Renal pelvis (tissue), 12 donors: Measurements from ENCODE around the gene DCTN4. TPM values are rescaled to one million over a fixed set of nuclear protein-coding genes. Genes with fewer than 3 reads are reported as not detected.
"Not testable (repeated sequence)": the region's sequence is repeated elsewhere in the genome, so short reads cannot be mapped to it uniquely, and the experiment has no call there.

Experiments used
- DNase-seq: peaks from one replicate; pipeline ENCODE4 v3.0.0-alpha.2; 2013
- long read RNA-seq, 16 experiments: transcript quantifications; one replicate each; lab custom pipeline, GENCODE V29; 2026
- polyA plus RNA-seq, 3 donors: library from polyadenylated mRNA; unstranded; fragments of 120-200 nt; gene quantifications; one replicate each; pipeline ENCODE4 v1.2.1, GENCODE V29; 2013; ENCODE audit not compliant: insufficient read length in 3 of 3

The DCTN4 gene
- polyA plus RNA-seq, result 10 to 100 TPM; 57.0 to 71.0 (median 67.8) TPM
- long read RNA-seq, donor 1, full-length matches to known transcripts, result 3 of 3 reads
- long read RNA-seq, donor 1, partial matches to known transcripts, result 0 of 3 reads
- long read RNA-seq, donor 1, other reads (novel, unspliced or antisense), result 0 of 3 reads
- long read RNA-seq, donor 2, full-length matches to known transcripts, result 5 of 5 reads
- long read RNA-seq, donor 2, partial matches to known transcripts, result 0 of 5 reads
- long read RNA-seq, donor 2, other reads (novel, unspliced or antisense), result 0 of 5 reads
- long read RNA-seq, donor 3, full-length matches to known transcripts, result 12 of 12 reads
- long read RNA-seq, donor 3, partial matches to known transcripts, result 0 of 12 reads
- long read RNA-seq, donor 3, other reads (novel, unspliced or antisense), result 0 of 12 reads
- long read RNA-seq, donor 4, full-length matches to known transcripts, result 3 of 3 reads
- long read RNA-seq, donor 4, partial matches to known transcripts, result 0 of 3 reads
- long read RNA-seq, donor 4, other reads (novel, unspliced or antisense), result 0 of 3 reads
- long read RNA-seq, donor 5, full-length matches to known transcripts, result 3 of 3 reads
- long read RNA-seq, donor 5, partial matches to known transcripts, result 0 of 3 reads
- long read RNA-seq, donor 5, other reads (novel, unspliced or antisense), result 0 of 3 reads
- long read RNA-seq, donor 6, full-length matches to known transcripts, result 7 of 7 reads
- long read RNA-seq, donor 6, partial matches to known transcripts, result 0 of 7 reads
- long read RNA-seq, donor 6, other reads (novel, unspliced or antisense), result 0 of 7 reads
- long read RNA-seq, donor 7, full-length matches to known transcripts, result 10 of 16 reads
- long read RNA-seq, donor 7, partial matches to known transcripts, result 6 of 16 reads
- long read RNA-seq, donor 7, other reads (novel, unspliced or antisense), result 0 of 16 reads
- long read RNA-seq, donor 8, full-length matches to known transcripts, result 6 of 6 reads
- long read RNA-seq, donor 8, partial matches to known transcripts, result 0 of 6 reads
- long read RNA-seq, donor 8, other reads (novel, unspliced or antisense), result 0 of 6 reads
- long read RNA-seq, donor 9, full-length matches to known transcripts, result 5 of 5 reads
- long read RNA-seq, donor 9, partial matches to known transcripts, result 0 of 5 reads
- long read RNA-seq, donor 9, other reads (novel, unspliced or antisense), result 0 of 5 reads
- long read RNA-seq, donor 10, full-length matches to known transcripts, result 12 of 22 reads
- long read RNA-seq, donor 10, partial matches to known transcripts, result 10 of 22 reads
- long read RNA-seq, donor 10, other reads (novel, unspliced or antisense), result 0 of 22 reads
- long read RNA-seq, donor 11, full-length matches to known transcripts, result 6 of 6 reads
- long read RNA-seq, donor 11, partial matches to known transcripts, result 0 of 6 reads
- long read RNA-seq, donor 11, other reads (novel, unspliced or antisense), result 0 of 6 reads
- long read RNA-seq, donor 12, full-length matches to known transcripts, result 9 of 14 reads
- long read RNA-seq, donor 12, partial matches to known transcripts, result 5 of 14 reads
- long read RNA-seq, donor 12, other reads (novel, unspliced or antisense), result 0 of 14 reads
- long read RNA-seq, donor 13, full-length matches to known transcripts, result 6 of 6 reads
- long read RNA-seq, donor 13, partial matches to known transcripts, result 0 of 6 reads
- long read RNA-seq, donor 13, other reads (novel, unspliced or antisense), result 0 of 6 reads
- long read RNA-seq, donor 14, full-length matches to known transcripts, result 11 of 21 reads
- long read RNA-seq, donor 14, partial matches to known transcripts, result 10 of 21 reads
- long read RNA-seq, donor 14, other reads (novel, unspliced or antisense), result 0 of 21 reads
- long read RNA-seq, donor 15, full-length matches to known transcripts, result 11 of 16 reads
- long read RNA-seq, donor 15, partial matches to known transcripts, result 5 of 16 reads
- long read RNA-seq, donor 15, other reads (novel, unspliced or antisense), result 0 of 16 reads
- long read RNA-seq, donor 16, full-length matches to known transcripts, result 10 of 10 reads
- long read RNA-seq, donor 16, partial matches to known transcripts, result 0 of 10 reads
- long read RNA-seq, donor 16, other reads (novel, unspliced or antisense), result 0 of 10 reads

- peak; percentile 99 for DNase-seq
Measured at GRCh38 chr5:150758531-150759333, at the start of gene DCTN4. Gene DCTN4, minus strand, starts transcription at chr5:150759017. Its CDS starts 24 bp downstream, at chr5:150758993.

- DNase-seq, result no peak
Measured at GRCh38 chr5:150804388-150804787, 45.6 kb upstream of the DCTN4 start.

GRCh38 chr5:150801117-150801927 lies 42.5 kb upstream of the DCTN4 start:
- peak; percentile 82 for DNase-seq

- DNase-seq, result no peak
Measured at GRCh38 chr5:150797384-150797783, 38.6 kb upstream of the DCTN4 start.

GRCh38 chr5:150794927-150795326 lies 36.1 kb upstream of the DCTN4 start:
- no peak for DNase-seq

DNA sequence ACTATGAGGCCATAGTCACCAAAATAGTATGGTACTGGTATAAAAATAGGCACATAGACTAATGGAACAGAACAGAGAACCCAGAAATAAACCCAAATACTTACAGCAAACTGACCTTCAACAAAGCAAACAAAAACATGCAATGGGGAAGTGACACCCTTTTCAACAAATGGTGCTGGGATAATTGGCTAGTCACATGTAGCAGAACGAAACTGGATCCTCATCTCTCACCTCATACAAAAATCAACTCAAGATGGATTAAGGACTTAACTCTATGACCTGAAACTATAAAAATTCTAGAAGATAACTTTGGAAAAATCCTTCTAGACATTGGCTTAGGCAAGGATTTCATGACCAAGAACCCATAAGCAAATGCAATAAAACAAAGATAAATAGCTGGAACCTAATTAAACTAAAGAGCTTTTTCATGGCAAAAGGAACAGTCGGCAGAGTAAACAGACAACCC lies 34.6 kb upstream of the DCTN4 start:
- not testable (repeated sequence) for DNase-seq

DNA sequence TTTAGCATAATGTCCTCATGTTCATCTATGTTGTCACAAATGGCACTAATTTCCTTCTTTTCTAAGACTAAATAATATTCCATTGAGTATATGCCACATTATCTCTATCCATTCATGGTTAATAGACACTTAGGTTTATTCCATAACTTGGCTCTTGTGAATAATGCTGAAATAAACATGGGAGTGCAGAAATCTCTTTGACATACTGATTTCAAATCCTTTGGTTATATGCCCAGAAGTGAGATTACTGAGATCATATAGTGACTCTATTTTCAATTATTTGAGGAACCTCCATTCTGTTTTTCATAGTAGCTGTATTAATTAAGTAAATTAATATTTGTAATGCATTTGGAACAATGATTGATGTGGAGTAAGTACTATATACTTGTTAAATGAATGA lies 32.7 kb upstream of the DCTN4 start:
- no peak for DNase-seq

DNA sequence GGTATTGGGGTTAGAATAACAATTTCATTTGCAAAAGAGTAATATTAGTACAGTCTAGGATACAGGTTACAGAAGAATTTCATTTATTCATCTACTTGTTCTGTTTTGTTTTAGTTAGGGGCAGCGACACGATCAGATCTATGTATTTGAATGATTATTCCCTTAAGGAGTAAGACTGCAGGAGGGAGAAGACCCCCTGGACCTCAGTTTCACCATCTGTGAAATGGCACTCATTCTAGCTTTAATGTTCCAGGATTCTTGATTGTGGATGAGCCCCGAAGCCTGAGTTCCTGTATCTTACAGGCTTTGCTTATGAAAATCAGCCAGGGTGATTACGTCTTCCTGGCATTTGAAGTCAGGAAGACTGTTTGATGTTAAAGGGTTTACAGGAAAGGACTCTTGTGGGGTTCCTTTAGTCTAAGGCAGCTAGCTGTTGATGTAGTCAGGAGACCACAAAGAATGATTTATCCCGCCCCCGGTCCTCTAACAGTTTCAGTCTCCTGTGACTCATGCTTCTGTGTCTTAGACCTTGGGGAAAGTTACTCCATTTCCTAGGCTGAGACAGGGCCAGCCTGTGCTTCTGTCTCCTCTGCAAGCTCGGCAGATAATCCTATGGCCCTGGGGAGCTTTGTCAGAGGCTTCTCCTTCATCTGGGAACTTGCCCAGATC lies 31.3 kb upstream of the DCTN4 start:
- no peak for DNase-seq

GRCh38 chr5:150789450-150789849 lies 30.6 kb upstream of the DCTN4 start:
- DNase-seq, result no peak

- DNase-seq, result no peak
Measured at GRCh38 chr5:150788977-150789376, 30.2 kb upstream of the DCTN4 start.

GRCh38 chr5:150787656-150788055 lies 28.8 kb upstream of the DCTN4 start:
- no peak for DNase-seq

DNA sequence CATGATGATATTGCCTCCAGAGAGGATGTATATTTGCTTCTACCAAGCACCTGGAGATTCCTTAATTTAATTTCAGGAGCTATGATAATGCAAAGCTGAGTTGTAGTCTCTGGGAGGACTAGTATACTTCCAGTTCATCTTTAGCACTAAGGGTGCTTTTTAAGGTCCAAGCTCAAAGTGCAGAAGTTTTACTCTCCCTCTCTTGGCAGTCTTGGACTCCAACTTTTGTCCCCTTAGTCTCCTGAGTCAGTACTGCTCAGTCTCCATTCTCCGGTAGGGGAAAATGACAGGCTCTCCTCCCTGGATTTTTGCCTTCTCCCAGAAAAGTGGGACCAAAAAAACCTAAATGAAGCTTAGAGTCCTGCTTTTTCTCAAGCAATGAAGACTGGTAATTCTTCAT lies 28.1 kb upstream of the DCTN4 start:
- no peak for DNase-seq

GRCh38 chr5:150785950-150786349 lies 27.1 kb upstream of the DCTN4 start:
- DNase-seq, result no peak

GRCh38 chr5:150783422-150783928 lies 24.7 kb upstream of the DCTN4 start:
- DNase-seq, result peak; percentile 94

DNA sequence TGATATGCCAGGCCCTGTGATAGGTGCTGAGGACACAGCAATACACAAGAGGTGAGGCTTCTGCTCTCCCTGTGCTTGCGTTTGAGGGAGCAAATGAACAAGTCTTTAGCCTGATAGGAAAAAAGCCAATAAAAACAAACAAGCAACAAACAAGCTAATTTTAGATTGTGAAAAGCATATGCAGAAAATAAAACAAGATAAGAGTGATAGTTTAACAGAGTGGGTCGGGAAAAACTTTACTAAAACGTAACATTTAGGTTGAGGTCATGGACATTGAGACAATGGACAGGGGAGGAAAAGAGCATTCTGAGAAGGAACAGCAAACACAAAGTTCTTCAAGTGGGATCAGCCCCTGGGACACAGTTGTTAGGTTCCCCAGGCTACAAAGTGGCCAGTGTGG lies 24.0 kb upstream of the DCTN4 start:
- peak; percentile 21 for DNase-seq

DNA sequence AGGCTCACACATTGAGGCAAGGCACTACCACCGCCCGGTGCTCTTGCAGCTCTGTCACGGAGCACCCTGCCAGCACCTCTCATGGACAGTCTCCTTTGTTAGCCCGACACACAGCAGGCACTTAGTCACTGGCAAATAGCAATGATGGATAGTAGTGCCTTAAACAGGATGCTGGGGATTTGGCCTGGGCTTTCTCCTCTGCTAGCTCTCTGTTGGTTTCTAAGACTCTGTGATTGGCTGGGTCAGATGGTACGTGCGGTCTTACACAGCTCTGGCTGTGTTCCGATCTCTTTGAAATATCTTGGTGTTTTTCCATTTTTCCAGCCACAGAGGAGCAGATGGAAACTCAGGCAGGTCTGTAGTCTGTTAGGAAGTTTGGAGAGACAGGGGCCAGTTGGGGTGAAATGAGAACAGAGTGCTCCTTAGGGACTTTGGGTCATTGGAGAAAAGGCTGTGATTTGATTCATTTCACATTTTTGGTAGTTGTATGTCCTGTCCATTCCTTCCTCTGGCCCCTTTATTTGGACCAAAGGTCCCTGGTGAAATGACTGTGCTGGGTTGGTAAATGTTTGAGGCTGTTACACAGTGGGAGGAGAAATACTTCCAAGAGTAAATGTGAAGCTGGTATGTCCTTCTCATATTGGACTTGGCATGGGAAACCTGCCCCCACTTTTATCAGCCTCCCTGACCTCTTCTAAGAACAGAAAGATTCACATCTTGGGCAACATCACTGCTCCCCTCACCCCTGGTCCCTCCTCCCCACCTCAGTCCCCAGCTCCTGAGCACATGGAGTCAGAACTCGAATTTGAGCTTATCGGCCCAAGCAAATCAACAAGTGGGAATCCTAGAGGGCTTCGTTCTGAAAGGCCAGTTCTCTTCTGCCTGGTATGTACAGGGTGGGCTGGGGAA lies 23.1 kb upstream of the DCTN4 start:
- no peak for DNase-seq
